ENCODE results near the gene KIN. TPM values are rescaled to one million over a fixed set of nuclear protein-coding genes. Genes with fewer than 3 reads are reported as not detected.

KIN gene
- total RNA-seq, 1 experiment from 2014 or later: 15.0 TPM

- DNase-seq: no peak
- Mint-ChIP-seq H3K27me3 (ENCODE audit: unreplicated experiment) (no peaks in the 10 kb centered on the region), H3K36me3 (ENCODE audit: insufficient read depth, unreplicated experiment) (peaks cover 7% of the 10 kb centered on the region), H3K27ac (ENCODE audit: unreplicated experiment) (peak overlapping the region; percentile 79), H3K9me3 (ENCODE audit: low read depth, unreplicated experiment) (no peaks in the 10 kb centered on the region), H3K4me1 (ENCODE audit: low read depth, unreplicated experiment) (peaks cover 47% of the 10 kb centered on the region), H3K4me3 (ENCODE audit: low read depth, unreplicated experiment) (no peak overlapping the region)
- no peak for TF ChIP-seq CTCF (IDR thresholded peaks at IDR 0.05; ENCODE audit: unreplicated experiment)
- intact Hi-C loops (cut with micrococcal nuclease; ENCODE audit: unreplicated experiment): no loop called here
- no TSS peak for BruUV-seq (replicated peaks)
- CTCF ChIA-PET: no interaction called here
Observed at GRCh38 chr10:7705341-7705740, 82.5 kb downstream of the KIN start.

- no peak overlapping the region for H3K27ac Mint-ChIP-seq (ENCODE audit: unreplicated experiment)
- no peak for TF ChIP-seq CTCF (IDR thresholded peaks at IDR 0.05; ENCODE audit: unreplicated experiment)
- no peaks in the 10 kb centered on the region for H3K27me3 Mint-ChIP-seq (ENCODE audit: unreplicated experiment)
- H3K36me3 Mint-ChIP-seq (ENCODE audit: insufficient read depth, unreplicated experiment): peaks cover 7% of the 10 kb centered on the region
- DNase-seq: no peak
- BruUV-seq (replicated peaks): no TSS peak
- H3K9me3 Mint-ChIP-seq (ENCODE audit: low read depth, unreplicated experiment): no peaks in the 10 kb centered on the region
- H3K4me1 Mint-ChIP-seq (ENCODE audit: low read depth, unreplicated experiment): peaks cover 55% of the 10 kb centered on the region
- H3K4me3 Mint-ChIP-seq (ENCODE audit: low read depth, unreplicated experiment): no peak overlapping the region
- CTCF ChIA-PET: interaction anchor here (1.3 kb wide), 1 partner anchor 179 kb away, joined by 6 read pairs; no protein-coding TSS in a partner anchor
- intact Hi-C loops (cut with micrococcal nuclease; ENCODE audit: unreplicated experiment): no loop called here
Observed at GRCh38 chr10:7704071-7705016, 83.4 kb downstream of the KIN start.

- no peak for TF ChIP-seq CTCF (IDR thresholded peaks at IDR 0.05; ENCODE audit: unreplicated experiment)
- CTCF ChIA-PET: interaction anchor here (0.5 to 0.9 kb wide), 2 partner anchors 16 to 361 kb away, joined by 4 read pairs; no protein-coding TSS in a partner anchor
- Mint-ChIP-seq H3K36me3 (ENCODE audit: insufficient read depth, unreplicated experiment) (peaks cover 7% of the 10 kb centered on the region), H3K4me3 (ENCODE audit: low read depth, unreplicated experiment) (no peak within 1 kb of the TSS), H3K4me1 (ENCODE audit: low read depth, unreplicated experiment) (peaks cover 60% of the 10 kb centered on the region), H3K9me3 (ENCODE audit: low read depth, unreplicated experiment) (no peaks in the 10 kb centered on the region), H3K27me3 (ENCODE audit: unreplicated experiment) (no peaks in the 10 kb centered on the region), H3K27ac (ENCODE audit: unreplicated experiment) (peak within 1 kb of the TSS; percentile 39)
- intact Hi-C loops (cut with micrococcal nuclease; ENCODE audit: unreplicated experiment): no loop called here
- DNase-seq: no peak
- no TSS peak for BruUV-seq (replicated peaks)
Observed at GRCh38 chr10:7703140-7703539, 84.7 kb downstream of the KIN start, which contains the start of gene ITIH2. Gene ITIH2, plus strand, starts transcription at chr10:7703316. Its CDS starts 119 bp downstream, at chr10:7703435.

- TF ChIP-seq CTCF (IDR thresholded peaks at IDR 0.05; ENCODE audit: unreplicated experiment): no peak
- peaks cover 61% of the 10 kb centered on the region for H3K4me1 Mint-ChIP-seq (ENCODE audit: low read depth, unreplicated experiment)
- no peaks in the 10 kb centered on the region for H3K27me3 Mint-ChIP-seq (ENCODE audit: unreplicated experiment)
- peak overlapping the region; percentile 39 for H3K27ac Mint-ChIP-seq (ENCODE audit: unreplicated experiment)
- peaks cover 12% of the 10 kb centered on the region for H3K36me3 Mint-ChIP-seq (ENCODE audit: insufficient read depth, unreplicated experiment)
- BruUV-seq (replicated peaks): no TSS peak
- no peaks in the 10 kb centered on the region for H3K9me3 Mint-ChIP-seq (ENCODE audit: low read depth, unreplicated experiment)
- no peak overlapping the region for H3K4me3 Mint-ChIP-seq (ENCODE audit: low read depth, unreplicated experiment)
- no peak for DNase-seq
- intact Hi-C loops (cut with micrococcal nuclease; ENCODE audit: unreplicated experiment): no loop called here
- CTCF ChIA-PET: no interaction called here
Observed at GRCh38 chr10:7702288-7702812, 85.4 kb downstream of the KIN start.
